Measurements from ENCODE around the gene FRMD4B.

Gene FRMD4B

GRCh38 chr3:69205385-69205784 lies 180.5 kb downstream of the FRMD4B start:
- DNase-seq (ENCODE audit: low read depth in 1 of 2, low spot score in 1 of 2), result no peak

- no peak for DNase-seq (ENCODE audit: low read depth in 1 of 2, low spot score in 1 of 2)
Observed at GRCh38 chr3:69204315-69204957, 181.5 kb downstream of the FRMD4B start.

- no peak for DNase-seq (ENCODE audit: low read depth in 1 of 2, low spot score in 1 of 2)
Observed at GRCh38 chr3:69203631-69204314, 182.1 kb downstream of the FRMD4B start.

- no peak for DNase-seq (ENCODE audit: low read depth in 1 of 2, low spot score in 1 of 2)
Observed at GRCh38 chr3:69201658-69202057, 184.2 kb downstream of the FRMD4B start.

DNA sequence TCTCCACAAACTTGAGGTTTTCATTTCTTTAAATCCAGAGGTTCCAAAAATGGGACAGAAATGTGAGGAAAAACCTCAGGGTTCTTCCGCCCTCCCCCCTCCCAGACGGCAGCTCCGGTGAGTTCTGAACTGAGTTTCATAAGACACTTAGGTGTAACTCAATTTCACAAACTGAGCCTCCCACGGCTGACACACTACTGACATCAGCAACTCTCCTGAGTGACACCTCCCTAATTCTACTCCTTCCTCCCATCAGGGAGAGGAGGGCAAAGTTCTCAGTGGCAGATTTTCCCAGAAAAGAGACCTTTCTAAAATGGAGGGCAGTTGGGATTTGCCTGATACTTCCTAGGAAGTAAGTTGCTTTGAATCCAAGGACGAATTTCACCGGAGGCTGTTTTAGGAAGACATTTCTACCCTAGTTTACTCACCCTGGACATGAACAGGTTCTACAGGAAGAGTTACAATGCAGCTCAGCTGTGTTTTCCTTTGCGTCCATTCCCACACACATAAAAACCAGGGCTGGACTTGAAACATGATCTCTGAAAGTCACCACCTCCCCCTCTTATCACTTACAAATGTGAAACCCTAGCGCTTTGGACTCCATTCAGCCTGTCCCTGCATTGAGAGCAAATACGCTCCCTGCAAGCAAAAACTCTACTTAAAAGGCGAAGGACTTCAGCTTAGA lies 185.4 kb downstream of the FRMD4B start:
- DNase-seq (ENCODE audit: low read depth in 1 of 2, low spot score in 1 of 2), result peak in 1 of 2 donors; percentile 18

- DNase-seq (ENCODE audit: low read depth in 1 of 2, low spot score in 1 of 2), result no peak
Observed at GRCh38 chr3:69199942-69200341, 185.9 kb downstream of the FRMD4B start.

GRCh38 chr3:69197922-69198530 lies 187.9 kb downstream of the FRMD4B start:
- DNase-seq (ENCODE audit: low read depth in 1 of 2, low spot score in 1 of 2), result peak in 1 of 2 donors; percentile 52

DNA sequence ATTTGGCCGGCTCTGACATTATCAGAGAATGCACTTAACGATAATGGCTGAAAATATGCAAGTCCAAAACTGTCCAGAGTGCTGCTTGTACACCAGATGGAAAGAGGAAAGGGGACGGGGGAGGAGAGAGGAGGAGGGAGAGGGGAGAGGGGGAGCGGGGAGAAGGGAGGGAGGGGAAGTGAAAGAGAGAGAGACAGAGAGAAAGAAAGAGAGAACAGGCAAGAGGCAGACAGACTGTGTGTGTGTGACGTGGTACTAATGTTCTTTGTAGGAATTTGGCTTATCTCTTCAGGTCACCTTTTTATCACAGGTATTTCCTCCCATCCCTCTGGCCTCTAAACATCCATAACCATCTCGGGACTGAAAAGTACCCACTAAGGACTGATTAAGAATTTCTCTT lies 188.4 kb downstream of the FRMD4B start:
- DNase-seq (ENCODE audit: low read depth in 1 of 2, low spot score in 1 of 2), result no peak

GRCh38 chr3:69196876-69197275 lies 189.0 kb downstream of the FRMD4B start:
- no peak for DNase-seq (ENCODE audit: low read depth in 1 of 2, low spot score in 1 of 2)

DNA sequence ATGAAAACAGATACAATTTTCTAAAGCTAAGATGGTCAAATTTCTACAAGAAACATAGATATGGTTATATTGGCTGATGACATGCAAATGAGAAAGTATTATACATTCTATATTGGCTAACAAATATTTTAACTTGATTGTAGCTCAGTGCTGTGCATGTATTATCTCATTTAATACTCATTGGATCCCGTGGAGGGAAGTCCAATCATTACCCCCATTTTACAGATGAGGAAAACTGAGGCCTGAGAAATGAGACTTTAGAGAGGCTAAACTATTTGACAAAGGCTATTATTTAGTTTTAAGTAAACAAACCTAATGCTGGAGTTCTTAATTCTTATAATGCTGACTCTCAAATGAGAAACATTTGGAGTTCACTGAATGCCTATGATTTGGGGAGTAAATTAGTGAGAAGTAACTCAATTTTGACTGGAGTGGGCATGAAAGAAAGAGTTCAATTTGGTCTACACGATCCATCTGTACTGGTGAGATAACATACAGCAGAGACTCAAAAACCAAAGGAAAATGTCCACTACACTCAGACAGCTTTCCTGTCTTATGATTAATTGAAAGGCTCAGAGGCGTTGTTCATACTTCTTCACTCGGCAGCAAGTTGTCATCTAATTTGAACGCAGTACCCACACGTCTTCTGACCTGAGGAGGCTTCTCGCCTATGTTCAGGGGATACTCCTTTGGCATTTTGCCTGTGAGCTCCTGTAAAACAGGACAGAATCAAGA lies 191.3 kb downstream of the FRMD4B start:
- DNase-seq (ENCODE audit: low read depth in 1 of 2, low spot score in 1 of 2), result no peak

DNA sequence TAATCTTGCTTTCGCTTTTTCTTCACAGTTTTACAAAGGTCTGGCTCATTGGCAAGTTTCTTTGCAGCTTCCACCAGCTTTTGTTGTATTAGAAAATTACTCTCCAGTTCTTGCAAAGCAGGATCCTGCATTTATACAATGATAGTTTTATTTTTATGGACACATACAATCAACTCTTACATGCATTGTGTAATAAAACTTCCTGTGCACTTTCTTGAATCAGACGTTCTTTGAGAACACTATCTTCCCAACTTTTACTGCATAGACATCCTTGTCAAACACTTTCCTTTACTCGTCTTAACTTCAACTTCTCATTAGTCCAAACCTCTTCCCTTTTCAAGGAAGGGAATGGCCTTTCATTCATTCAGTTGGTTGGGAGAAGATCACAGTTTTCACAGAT lies 192.1 kb downstream of the FRMD4B start:
- DNase-seq (ENCODE audit: low read depth in 1 of 2, low spot score in 1 of 2), result no peak

GRCh38 chr3:69191516-69191915 lies 194.4 kb downstream of the FRMD4B start:
- no peak for DNase-seq (ENCODE audit: low read depth in 1 of 2, low spot score in 1 of 2)

- no peak for DNase-seq (ENCODE audit: low read depth in 1 of 2, low spot score in 1 of 2)
Observed at GRCh38 chr3:69189487-69189886, 196.4 kb downstream of the FRMD4B start.

GRCh38 chr3:69186575-69187093 lies 199.3 kb downstream of the FRMD4B start:
- no peak for DNase-seq (ENCODE audit: low read depth in 1 of 2, low spot score in 1 of 2)

- no peak for DNase-seq (ENCODE audit: low read depth in 1 of 2, low spot score in 1 of 2)
Observed at GRCh38 chr3:69182588-69183316, 203.1 kb downstream of the FRMD4B start.

- no peak for DNase-seq (ENCODE audit: low read depth in 1 of 2, low spot score in 1 of 2)
Observed at GRCh38 chr3:69181592-69182211, 204.2 kb downstream of the FRMD4B start.

DNA sequence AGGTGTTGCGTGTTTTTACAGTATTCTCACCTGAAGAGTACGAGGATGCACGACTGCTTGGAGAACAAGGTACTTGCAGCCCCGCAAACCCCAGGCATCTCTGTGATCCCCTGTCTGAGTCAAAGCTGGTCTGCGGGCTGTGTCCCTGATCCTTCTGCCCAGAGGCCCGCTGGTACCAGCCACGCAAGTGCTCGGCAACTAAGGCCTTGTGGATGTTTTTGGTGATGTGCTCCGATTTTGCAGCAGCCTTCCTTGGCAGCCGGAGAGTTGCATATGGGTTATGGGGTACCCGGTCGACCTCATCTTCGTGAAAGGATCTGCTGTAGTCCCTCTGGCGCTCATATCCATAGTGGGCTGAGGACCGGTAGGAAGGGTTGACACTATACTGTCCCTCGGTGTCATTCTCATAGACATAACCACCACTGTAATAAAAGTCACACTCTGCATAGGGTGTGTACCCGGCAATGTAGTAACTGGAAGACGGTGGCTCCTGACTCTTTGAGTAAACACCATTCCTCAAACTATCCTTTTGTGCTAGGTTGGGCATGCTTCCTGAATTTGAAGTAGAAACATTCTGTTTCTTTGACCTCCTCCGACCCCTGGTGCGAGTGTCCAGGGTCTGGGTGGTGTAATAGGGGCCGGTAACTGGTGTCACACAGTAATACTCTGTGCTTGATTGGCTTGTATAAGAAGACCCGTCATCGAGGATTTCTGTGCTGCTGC lies 204.9 kb downstream of the FRMD4B start:
- DNase-seq (ENCODE audit: low read depth in 1 of 2, low spot score in 1 of 2), result no peak

DNA sequence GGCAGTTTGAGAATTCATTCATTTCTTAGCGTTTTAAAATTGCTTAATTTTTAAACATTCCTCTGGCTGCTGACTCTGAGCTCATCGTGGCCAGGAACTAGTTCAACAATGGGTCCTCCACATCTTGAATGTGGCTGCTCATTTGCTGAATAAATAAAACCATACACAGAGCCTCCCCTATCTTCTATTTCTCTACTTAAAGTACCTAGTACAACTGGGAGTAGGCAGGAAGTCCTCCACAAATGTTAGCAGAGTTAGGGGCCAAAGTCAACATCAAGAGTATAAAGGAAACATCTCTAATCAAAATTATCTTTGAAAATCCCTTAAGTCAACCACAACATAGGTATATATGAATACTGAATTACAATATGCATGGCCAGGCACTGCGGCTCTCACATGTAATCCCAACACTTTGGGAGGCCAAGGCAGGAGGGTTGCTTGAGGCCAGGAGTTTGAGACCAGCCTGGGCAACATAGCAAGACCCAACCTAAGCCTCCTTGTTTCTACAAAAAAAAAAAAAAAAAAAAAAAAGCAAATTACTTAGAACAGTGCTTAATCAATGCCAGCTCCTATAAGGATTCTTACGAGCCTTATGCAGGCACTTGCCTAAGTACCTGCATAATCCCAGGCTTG lies 206.0 kb downstream of the FRMD4B start:
- no peak for DNase-seq (ENCODE audit: low read depth in 1 of 2, low spot score in 1 of 2)

Measured in stimulated activated CD4-positive, alpha-beta T cell treated with anti-CD3 and anti-CD28 coated beads, Interleukin-15, amount 100 ng/mL, for 1 hour (primary cell).